ENCODE results near the gene MSANTD2.
"Not testable (repeated sequence)": the region's sequence is repeated elsewhere in the genome, so short reads cannot be mapped to it uniquely, and the experiment has no call there.

MSANTD2 gene

GRCh38 chr11:124770959-124771358 lies 29.2 kb downstream of the MSANTD2 start:
- not testable (repeated sequence) for DNase-seq (ENCODE audit: low spot score)

GRCh38 chr11:124769806-124770774 lies 30.1 kb downstream of the MSANTD2 start:
- DNase-seq (ENCODE audit: low spot score): no peak

GRCh38 chr11:124768914-124769313 lies 31.3 kb downstream of the MSANTD2 start:
- no peak for DNase-seq (ENCODE audit: low spot score)

GRCh38 chr11:124766156-124766555 lies 34.0 kb downstream of the MSANTD2 start:
- DNase-seq (ENCODE audit: low spot score): no peak

GRCh38 chr11:124763156-124763947 lies 36.9 kb downstream of the MSANTD2 start:
- peak; percentile 47 for DNase-seq (ENCODE audit: low spot score)

- no peak for DNase-seq (ENCODE audit: low spot score)
These were observed 37.5 kb downstream of the MSANTD2 start for GRCh38 chr11:124762624-124763155.

GRCh38 chr11:124762105-124762623 lies 38.0 kb downstream of the MSANTD2 start, which contains the start of gene ESAM:
ESAM (minus strand) TSS chr11:124762290; CDS start chr11:124762154, 136 bp downstream.
- DNase-seq (ENCODE audit: low spot score): no peak

GRCh38 chr11:124761301-124762104 lies 38.7 kb downstream of the MSANTD2 start:
- DNase-seq (ENCODE audit: low spot score): no peak

- no peak for DNase-seq (ENCODE audit: low spot score)
These were observed 39.4 kb downstream of the MSANTD2 start for GRCh38 chr11:124760806-124761205.

- DNase-seq (ENCODE audit: low spot score): no peak
These were observed 40.0 kb downstream of the MSANTD2 start for GRCh38 chr11:124760205-124760652.

- DNase-seq (ENCODE audit: low spot score): no peak
These were observed 40.7 kb downstream of the MSANTD2 start for GRCh38 chr11:124759266-124760204.

- DNase-seq (ENCODE audit: low spot score): peak; percentile 62
These were observed 41.6 kb downstream of the MSANTD2 start for GRCh38 chr11:124758355-124759265.

GRCh38 chr11:124757320-124757719 lies 42.9 kb downstream of the MSANTD2 start:
- no peak for DNase-seq (ENCODE audit: low spot score)

GRCh38 chr11:124756753-124757227 lies 43.4 kb downstream of the MSANTD2 start:
- no peak for DNase-seq (ENCODE audit: low spot score)

GRCh38 chr11:124756033-124756752 lies 44.0 kb downstream of the MSANTD2 start:
- no peak for DNase-seq (ENCODE audit: low spot score)

GRCh38 chr11:124754710-124755109 lies 45.5 kb downstream of the MSANTD2 start:
- DNase-seq (ENCODE audit: low spot score): no peak

GRCh38 chr11:124754309-124754708 lies 45.9 kb downstream of the MSANTD2 start:
- DNase-seq (ENCODE audit: low spot score): no peak

- no peak for DNase-seq (ENCODE audit: low spot score)
These were observed 46.6 kb downstream of the MSANTD2 start for GRCh38 chr11:124753624-124754023.
